Measurements from ENCODE around the gene RNU5B-1. TPM values are rescaled to one million over a fixed set of nuclear protein-coding genes. Genes with fewer than 3 reads are reported as not detected.

Gene RNU5B-1
- total and polyA plus RNA-seq, 9 of the 15 experiments (the other 6 are each of a cell fraction or from before 2014, with no cell fraction given) = 14.2 TPM; not detected in 8

DNA sequence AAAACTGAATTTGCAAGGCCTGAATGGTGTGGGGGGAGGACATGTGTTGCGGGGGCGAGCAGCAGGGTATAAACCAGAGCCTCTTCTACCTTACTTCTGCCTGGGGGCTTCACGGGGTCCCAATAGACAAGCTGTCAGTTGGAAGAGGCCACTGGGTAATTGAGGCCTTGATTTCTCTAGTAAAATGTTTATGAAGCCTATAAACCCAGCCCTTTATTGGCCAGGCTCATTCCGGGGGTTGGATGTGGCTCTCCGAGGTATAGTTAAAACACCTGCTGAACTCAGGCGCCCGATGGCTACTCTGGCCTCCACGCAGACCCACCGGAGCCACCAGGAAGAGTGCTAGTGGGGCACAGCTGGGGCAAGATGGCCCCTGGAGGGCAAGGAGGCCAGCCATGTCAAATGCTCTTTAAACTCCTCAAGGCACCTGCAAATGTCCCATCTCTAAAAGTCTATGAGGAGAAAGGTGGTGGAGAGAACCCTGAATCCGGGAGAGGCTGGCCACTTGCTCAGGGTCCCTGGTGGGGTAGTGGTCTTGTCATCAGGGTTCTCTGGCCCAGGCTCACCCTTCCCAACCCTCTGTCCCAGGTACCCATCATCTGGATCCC, 39.0 kb downstream of the RNU5B-1 start:
- ChIA-PET CTCF (ENCODE audit: low intra/inter-chr PET ratio) (no interaction called here), POLR2A (interaction anchor here (0.7 kb wide), 1 partner anchor 47 kb away, joined by 4 read pairs; no protein-coding TSS in a partner anchor)
- ATAC-seq = no peak
- H3K27me3 ChIP-seq (ENCODE audit: control insufficient read depth in 2 of 2, insufficient read depth in 2 of 2, low read length in 2 of 2) = peaks cover 25 to 32% of the 10 kb centered on the region in 2 experiments; a peak in 4 of 5 replicates
- no TSS peak for BruUV-seq (replicated peaks)
- no peaks in the 10 kb centered on the region for H3K79me2 ChIP-seq (ENCODE audit: control insufficient read depth, insufficient read depth, low read length)
- WGBS (ENCODE audit: insufficient coverage, low coverage, missing lambda C conversion rate) = 9% methylated on average over 10 of the region's 10 CpGs
- no peak overlapping the region for H2AFZ ChIP-seq (ENCODE audit: low read depth, low read length)
- in situ Hi-C loops (cut with MboI) (no loop called here), intact Hi-C loops (cut with micrococcal nuclease) (no loop called here)
- no peak for FAIRE-seq
- H3K4me3 ChIP-seq = no peak overlapping the region
- TF ChIP-seq GABPB2 (CRISPR knock-in tag; conservative IDR thresholded peaks at IDR 0.05) (no peak), BRD9 (IDR thresholded peaks at IDR 0.05; ENCODE audit: low read depth, partially characterized antibody) (no peak), HNRNPH1 (optimal IDR thresholded peaks at IDR 0.05; ENCODE audit: low read depth, low read length) (no peak), TBP (optimal IDR thresholded peaks at IDR 0.05; ENCODE audit: low read depth, low read length) (no peak), NR3C1 (CRISPR knock-in tag; IDR thresholded peaks at IDR 0.05) (no peak)
- TF ChIP-seq, protein P1, sequence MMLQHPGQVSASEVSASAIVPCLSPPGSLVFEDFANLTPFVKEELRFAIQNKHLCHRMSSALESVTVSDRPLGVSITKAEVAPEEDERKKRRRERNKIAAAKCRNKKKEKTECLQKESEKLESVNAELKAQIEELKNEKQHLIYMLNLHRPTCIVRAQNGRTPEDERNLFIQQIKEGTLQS (IDR thresholded peaks at IDR 0.05) = no peak
- TF ChIP-seq, protein P1 (CRISPR knock-in tag; conservative IDR thresholded peaks at IDR 0.05) = no peak
- TF ChIP-seq, protein P2, sequence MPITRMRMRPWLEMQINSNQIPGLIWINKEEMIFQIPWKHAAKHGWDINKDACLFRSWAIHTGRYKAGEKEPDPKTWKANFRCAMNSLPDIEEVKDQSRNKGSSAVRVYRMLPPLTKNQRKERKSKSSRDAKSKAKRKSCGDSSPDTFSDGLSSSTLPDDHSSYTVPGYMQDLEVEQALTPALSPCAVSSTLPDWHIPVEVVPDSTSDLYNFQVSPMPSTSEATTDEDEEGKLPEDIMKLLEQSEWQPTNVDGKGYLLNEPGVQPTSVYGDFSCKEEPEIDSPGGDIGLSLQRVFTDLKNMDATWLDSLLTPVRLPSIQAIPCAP (CRISPR knock-in tag; IDR thresholded peaks at IDR 0.05; ENCODE audit: borderline replicate concordance) = no peak
- no peak overlapping the region for H3K27ac ChIP-seq (ENCODE audit: extremely low read depth, low read depth, low read length)
- DNase-seq (ENCODE audit: extremely low read depth in 1 of 4, low spot score in 3 of 4) = no peak
- peaks cover 5 to 7% of the 10 kb centered on the region in 2 experiments; a peak in 4 of 5 replicates for H3K4me1 ChIP-seq (replicated peaks in 1 of 2; ENCODE audit: control insufficient read depth in 2 of 2, insufficient read depth in 2 of 2, low read length in 2 of 2)
- peaks cover 4% of the 10 kb centered on the region; the same call in 1 of the 2 replicates for H4K20me1 ChIP-seq (replicated peaks; ENCODE audit: control insufficient read depth, insufficient read depth, low read length)
- no peak overlapping the region for H3K4me2 ChIP-seq (ENCODE audit: insufficient read depth, low read length)
- no peak overlapping the region for H3K9ac ChIP-seq (ENCODE audit: insufficient read depth in 1 of 2, low read depth in 2 of 2, low read length in 2 of 2)
- no peaks in the 10 kb centered on the region for H3K36me3 ChIP-seq (ENCODE audit: control insufficient read depth, insufficient read depth, low read length)
- H3K9me1 ChIP-seq (ENCODE audit: control insufficient read depth, insufficient read depth, low read length) = no peaks in the 10 kb centered on the region
- H3K9me3 ChIP-seq (replicated peaks; ENCODE audit: control insufficient read depth, insufficient read depth, low read depth, low read length) = no peaks in the 10 kb centered on the region

Measured in K562 (cell line).